DOHH2 (cell line): Measurements from ENCODE around the gene MVP.

ENCODE experiments used
- H3F3A ChIP-seq: fragments of 200-600 bp; sonication (generic), shearing (Covaris generic); 2 replicates; pipeline ENCODE4 v1.6.0; 2016; ENCODE audit warnings: antibody characterized with exemption, mild to moderate bottlenecking; ENCODE audit not compliant: control insufficient read depth, insufficient read depth
- H3K27ac ChIP-seq: fragments of 200-600 bp; sonication (generic); 2 replicates; pipeline ENCODE4 v1.5.1; 2014; ENCODE audit warnings: low read depth, mild to moderate bottlenecking, low read length, moderate library complexity
- H3K27me3 ChIP-seq: fragments of 200-600 bp; sonication (generic); 2 replicates; pipeline ENCODE4 v1.6.1; 2014; ENCODE audit warnings: mild to moderate bottlenecking, low read length, mixed read lengths; ENCODE audit not compliant: control insufficient read depth
- H3K36me3 ChIP-seq: fragments of 200-600 bp; sonication (generic); 2 replicates; pipeline ENCODE4 v1.6.1; 2014; ENCODE audit warnings: mild to moderate bottlenecking, low read length, moderate library complexity, mixed read lengths; ENCODE audit not compliant: control insufficient read depth
- H3K4me1 ChIP-seq: fragments of 200-600 bp; sonication (generic); 2 replicates; pipeline ENCODE4 v1.6.1; 2014; ENCODE audit warnings: mild to moderate bottlenecking, low read length, mixed read lengths; ENCODE audit not compliant: control insufficient read depth
- H3K4me2 ChIP-seq: fragments of 200-600 bp; sonication (generic); 2 replicates; pipeline ENCODE4 v1.6.0; 2014; ENCODE audit warnings: mild to moderate bottlenecking, low read length, moderate library complexity
- H3K4me3 ChIP-seq: fragments of 200-600 bp; sonication (generic); 2 replicates; pipeline ENCODE4 v1.5.1; 2014; ENCODE audit warnings: mild to moderate bottlenecking, low read length, mixed read lengths
- H3K79me2 ChIP-seq: fragments of 200-600 bp; sonication (generic); 2 replicates; pipeline ENCODE4 v1.6.1; 2014; ENCODE audit warnings: mild to moderate bottlenecking, low read length, mixed read lengths; ENCODE audit not compliant: control insufficient read depth
- H3K9me2 ChIP-seq: fragments of 200-600 bp; sonication (generic); replicated peaks from 2 replicates; pipeline ENCODE4 v1.6.1; 2014; ENCODE audit warnings: mild to moderate bottlenecking, low read length, mixed read lengths; ENCODE audit not compliant: control insufficient read depth
- H3K9me3 ChIP-seq: fragments of 200-600 bp; sonication (generic); 2 replicates; pipeline ENCODE4 v1.6.1; 2014; ENCODE audit warnings: antibody characterized with exemption, low read length, mixed read lengths; ENCODE audit not compliant: control insufficient read depth, insufficient read depth
- H4K20me1 ChIP-seq: fragments of 200-600 bp; sonication (generic); 2 replicates; pipeline ENCODE4 v1.6.0; 2014; ENCODE audit warnings: low read depth, mild to moderate bottlenecking, antibody characterized with exemption, low read length, moderate library complexity; ENCODE audit not compliant: control insufficient read depth, insufficient read depth
- CTCF ChIP-seq: fragments of 200-600 bp; sonication (generic); IDR thresholded peaks from one replicate; pipeline ENCODE4 v1.5.1; 2014; ENCODE audit warnings: antibody characterized with exemption, mild to moderate bottlenecking, low read depth, low read length; ENCODE audit not compliant: poor library complexity, severe bottlenecking
- EZH2phosphoT487 ChIP-seq: fragments of 200-600 bp; sonication (generic); IDR thresholded peaks from 2 replicates; pipeline ENCODE4 v1.6.1; 2017; ENCODE audit warnings: borderline replicate concordance, mild to moderate bottlenecking, antibody characterized with exemption, low read length, moderate library complexity, mixed read lengths

MVP gene

GRCh38 chr16:29858149-29858849 lies 38.0 kb downstream of the MVP start:
- Histone ChIP-seq H3K36me3 (peaks cover 23% of the 10 kb centered on the region), H3K79me2 (peaks cover 21% of the 10 kb centered on the region), H3K27ac (no peak overlapping the region), H3K9me2 (no peaks in the 10 kb centered on the region), H3K9me3 (no peaks in the 10 kb centered on the region), H3K4me3 (no peak overlapping the region), H3F3A (no peaks in the 10 kb centered on the region), H3K4me1 (peaks cover 5% of the 10 kb centered on the region), H3K4me2 (no peak overlapping the region), H4K20me1 (no peaks in the 10 kb centered on the region), H3K27me3 (no peaks in the 10 kb centered on the region)
- TF ChIP-seq CTCF: no peak
- TF ChIP-seq EZH2phosphoT487: no peak

GRCh38 chr16:29858974-29859373 lies 38.7 kb downstream of the MVP start:
- H3K4me1 ChIP-seq: peaks cover 9% of the 10 kb centered on the region
- no peaks in the 10 kb centered on the region for H3F3A ChIP-seq
- no peaks in the 10 kb centered on the region for H4K20me1 ChIP-seq
- peaks cover 23% of the 10 kb centered on the region for H3K36me3 ChIP-seq
- H3K27me3 ChIP-seq: no peaks in the 10 kb centered on the region
- no peak overlapping the region for H3K27ac ChIP-seq
- peaks cover 21% of the 10 kb centered on the region for H3K79me2 ChIP-seq
- H3K9me2 ChIP-seq: no peaks in the 10 kb centered on the region
- H3K4me3 ChIP-seq: no peak overlapping the region
- H3K9me3 ChIP-seq: no peaks in the 10 kb centered on the region
- TF ChIP-seq EZH2phosphoT487 (no peak), CTCF (no peak)
- no peak overlapping the region for H3K4me2 ChIP-seq

GRCh38 chr16:29860218-29860617 lies 40.0 kb downstream of the MVP start:
- Histone ChIP-seq H3K36me3 (peaks cover 23% of the 10 kb centered on the region), H3K4me2 (no peak overlapping the region), H3K4me3 (no peak overlapping the region), H3K4me1 (peaks cover 9% of the 10 kb centered on the region), H3K9me3 (no peaks in the 10 kb centered on the region), H4K20me1 (no peaks in the 10 kb centered on the region), H3F3A (no peaks in the 10 kb centered on the region), H3K27me3 (no peaks in the 10 kb centered on the region), H3K27ac (no peak overlapping the region), H3K9me2 (no peaks in the 10 kb centered on the region), H3K79me2 (peaks cover 21% of the 10 kb centered on the region)
- no peak for TF ChIP-seq CTCF
- TF ChIP-seq EZH2phosphoT487: no peak
